ENCODE data around the gene PTPRT.

The PTPRT gene

DNA sequence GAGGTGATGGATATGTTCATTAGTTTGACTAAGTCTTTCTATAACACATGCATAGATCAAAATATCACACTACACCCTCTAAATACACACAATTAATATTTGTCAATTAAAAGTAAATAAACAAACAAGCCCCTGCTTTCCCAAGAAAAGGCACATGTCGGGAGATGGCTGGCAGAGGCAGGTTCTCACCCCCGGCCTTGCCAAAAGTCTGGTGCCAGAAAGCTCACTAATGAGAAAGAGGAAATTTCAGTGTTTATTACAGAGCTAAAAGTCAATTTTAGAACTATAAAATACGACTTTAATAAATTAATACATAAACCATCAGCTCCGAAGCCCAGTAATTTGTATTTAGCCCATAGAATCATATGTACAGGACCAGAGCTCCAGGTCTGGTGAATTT is 404.7 kb downstream of the PTPRT start:
- no peaks in the 10 kb centered on the region for H3K27me3 ChIP-seq (replicated peaks; ENCODE audit: insufficient read depth, low read length)

DNA sequence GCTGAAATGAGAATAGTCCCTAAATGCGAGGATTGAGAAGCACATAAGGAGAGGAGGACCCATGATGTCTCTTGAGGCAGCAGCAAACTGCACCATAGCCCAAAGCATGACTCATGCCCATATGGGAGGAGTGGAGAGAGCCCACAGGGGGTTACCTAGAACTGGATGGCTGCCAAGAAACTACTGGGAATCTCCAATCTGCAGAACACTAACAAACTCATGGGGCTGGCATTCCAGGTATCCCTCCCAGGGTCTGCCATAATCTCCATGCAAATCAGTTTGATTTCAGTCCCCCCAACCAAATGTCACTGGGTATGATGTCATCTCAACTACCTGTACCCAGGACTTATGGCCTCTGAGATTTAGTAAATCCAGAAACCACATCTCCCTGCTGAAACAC is 410.5 kb downstream of the PTPRT start:
- no peaks in the 10 kb centered on the region for H3K79me2 ChIP-seq (ENCODE audit: low read length)
- H3K4me3 ChIP-seq (ENCODE audit: low read length), result no peak overlapping the region
- no peaks in the 10 kb centered on the region for H3F3A ChIP-seq (ENCODE audit: insufficient read depth, low read length)
- H3K9ac ChIP-seq (ENCODE audit: low read length), result no peak overlapping the region
- no peak for DNase-seq
- H3K36me3 ChIP-seq (replicated peaks; ENCODE audit: insufficient read depth, low read length), result no peaks in the 10 kb centered on the region
- H3K4me2 ChIP-seq (ENCODE audit: low read depth, low read length), result no peak overlapping the region
- no peaks in the 10 kb centered on the region for H3K9me3 ChIP-seq (replicated peaks; ENCODE audit: insufficient read depth, low read length)
- no peaks in the 10 kb centered on the region for H3K4me1 ChIP-seq (ENCODE audit: low read length)
- no peak overlapping the region for H2AFZ ChIP-seq (ENCODE audit: low read length)
- H3K27me3 ChIP-seq (replicated peaks; ENCODE audit: insufficient read depth, low read length), result no peaks in the 10 kb centered on the region
- TF ChIP-seq EZH2phosphoT487 (IDR thresholded peaks at IDR 0.05; ENCODE audit: low read length) (no peak), EZH2 (optimal IDR thresholded peaks at IDR 0.05; ENCODE audit: low read depth, low read length) (no peak)
- TF ChIP-seq, protein P1, sequence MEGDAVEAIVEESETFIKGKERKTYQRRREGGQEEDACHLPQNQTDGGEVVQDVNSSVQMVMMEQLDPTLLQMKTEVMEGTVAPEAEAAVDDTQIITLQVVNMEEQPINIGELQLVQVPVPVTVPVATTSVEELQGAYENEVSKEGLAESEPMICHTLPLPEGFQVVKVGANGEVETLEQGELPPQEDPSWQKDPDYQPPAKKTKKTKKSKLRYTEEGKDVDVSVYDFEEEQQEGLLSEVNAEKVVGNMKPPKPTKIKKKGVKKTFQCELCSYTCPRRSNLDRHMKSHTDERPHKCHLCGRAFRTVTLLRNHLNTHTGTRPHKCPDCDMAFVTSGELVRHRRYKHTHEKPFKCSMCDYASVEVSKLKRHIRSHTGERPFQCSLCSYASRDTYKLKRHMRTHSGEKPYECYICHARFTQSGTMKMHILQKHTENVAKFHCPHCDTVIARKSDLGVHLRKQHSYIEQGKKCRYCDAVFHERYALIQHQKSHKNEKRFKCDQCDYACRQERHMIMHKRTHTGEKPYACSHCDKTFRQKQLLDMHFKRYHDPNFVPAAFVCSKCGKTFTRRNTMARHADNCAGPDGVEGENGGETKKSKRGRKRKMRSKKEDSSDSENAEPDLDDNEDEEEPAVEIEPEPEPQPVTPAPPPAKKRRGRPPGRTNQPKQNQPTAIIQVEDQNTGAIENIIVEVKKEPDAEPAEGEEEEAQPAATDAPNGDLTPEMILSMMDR (IDR thresholded peaks at IDR 0.05; ENCODE audit: low read length), result no peak
- H3K27ac ChIP-seq (ENCODE audit: low read length), result no peak overlapping the region
- no peaks in the 10 kb centered on the region for H4K20me1 ChIP-seq (ENCODE audit: insufficient read depth, low read length)
- no peaks in the 10 kb centered on the region for H3K9me2 ChIP-seq (replicated peaks; ENCODE audit: insufficient read depth, low read length)

More for the DNA sequence above, 404.7 kb downstream of the PTPRT start:
- H2AFZ ChIP-seq (ENCODE audit: low read length), result no peak overlapping the region
- no peaks in the 10 kb centered on the region for H3K4me1 ChIP-seq (ENCODE audit: low read length)
- no peaks in the 10 kb centered on the region for H4K20me1 ChIP-seq (ENCODE audit: insufficient read depth, low read length)
- no peak overlapping the region for H3K27ac ChIP-seq (ENCODE audit: low read length)
- no peaks in the 10 kb centered on the region for H3K9me2 ChIP-seq (replicated peaks; ENCODE audit: insufficient read depth, low read length)
- H3K9me3 ChIP-seq (replicated peaks; ENCODE audit: insufficient read depth, low read length), result no peaks in the 10 kb centered on the region
- H3K9ac ChIP-seq (ENCODE audit: low read length), result no peak overlapping the region
- H3F3A ChIP-seq (ENCODE audit: insufficient read depth, low read length), result no peaks in the 10 kb centered on the region
- DNase-seq, result no peak
- TF ChIP-seq EZH2 (optimal IDR thresholded peaks at IDR 0.05; ENCODE audit: low read depth, low read length) (no peak), EZH2phosphoT487 (IDR thresholded peaks at IDR 0.05; ENCODE audit: low read length) (no peak)
- TF ChIP-seq, protein P1 (IDR thresholded peaks at IDR 0.05; ENCODE audit: low read length), result no peak
- no peaks in the 10 kb centered on the region for H3K79me2 ChIP-seq (ENCODE audit: low read length)
- H3K4me3 ChIP-seq (ENCODE audit: low read length), result no peak overlapping the region
- no peak overlapping the region for H3K4me2 ChIP-seq (ENCODE audit: low read depth, low read length)
- H3K36me3 ChIP-seq (replicated peaks; ENCODE audit: insufficient read depth, low read length), result no peaks in the 10 kb centered on the region

DNA sequence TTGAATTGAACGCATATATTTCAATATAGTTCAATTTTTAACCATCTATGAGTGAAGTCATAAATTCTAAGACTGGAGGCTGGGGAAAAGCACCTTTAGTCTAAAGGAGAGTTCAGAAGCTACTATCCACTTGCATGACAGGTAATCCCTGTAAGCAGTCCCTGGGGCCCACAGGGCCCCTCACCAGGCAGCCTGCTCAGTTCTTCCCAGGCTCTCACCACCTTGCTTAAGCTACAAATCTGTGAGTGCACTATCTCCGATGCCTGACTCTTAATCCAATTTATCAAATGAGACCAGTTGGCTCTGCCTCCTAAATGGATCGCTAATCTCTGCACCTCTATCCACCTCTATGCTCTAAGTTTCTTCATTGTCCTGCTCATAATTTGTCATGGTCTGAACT is 413.8 kb downstream of the PTPRT start:
- H3K79me2 ChIP-seq (ENCODE audit: low read length), result no peaks in the 10 kb centered on the region
- H3K4me3 ChIP-seq (ENCODE audit: low read length), result no peak overlapping the region
- no peaks in the 10 kb centered on the region for H3F3A ChIP-seq (ENCODE audit: insufficient read depth, low read length)
- H3K9me2 ChIP-seq (replicated peaks; ENCODE audit: insufficient read depth, low read length), result no peaks in the 10 kb centered on the region
- no peaks in the 10 kb centered on the region for H3K9me3 ChIP-seq (replicated peaks; ENCODE audit: insufficient read depth, low read length)
- no peak overlapping the region for H3K4me2 ChIP-seq (ENCODE audit: low read depth, low read length)
- no peaks in the 10 kb centered on the region for H3K4me1 ChIP-seq (ENCODE audit: low read length)
- TF ChIP-seq, protein P1 (IDR thresholded peaks at IDR 0.05; ENCODE audit: low read length), result no peak
- TF ChIP-seq EZH2phosphoT487 (IDR thresholded peaks at IDR 0.05; ENCODE audit: low read length) (no peak), EZH2 (optimal IDR thresholded peaks at IDR 0.05; ENCODE audit: low read depth, low read length) (no peak)
- no peak overlapping the region for H2AFZ ChIP-seq (ENCODE audit: low read length)
- H3K36me3 ChIP-seq (replicated peaks; ENCODE audit: insufficient read depth, low read length), result no peaks in the 10 kb centered on the region
- no peaks in the 10 kb centered on the region for H4K20me1 ChIP-seq (ENCODE audit: insufficient read depth, low read length)
- H3K27me3 ChIP-seq (replicated peaks; ENCODE audit: insufficient read depth, low read length), result no peaks in the 10 kb centered on the region
- H3K9ac ChIP-seq (ENCODE audit: low read length), result no peak overlapping the region
- no peak for DNase-seq
- no peak overlapping the region for H3K27ac ChIP-seq (ENCODE audit: low read length)

Measured in MM.1S (cell line).